ENCODE results near the gene PREP.
"Not testable (repeated sequence)": the region's sequence is repeated elsewhere in the genome, so short reads cannot be mapped to it uniquely, and the experiment has no call there.

Gene PREP

GRCh38 chr6:105263685-105264610, 138.9 kb downstream of the PREP start:
- H3K4me3 ChIP-seq (ENCODE audit: low read length): no peak overlapping the region
- no peak for TF ChIP-seq ZNF274 (IDR thresholded peaks at IDR 0.05; ENCODE audit: low read depth, low read length)

- no peak overlapping the region for H3K4me3 ChIP-seq (ENCODE audit: low read length)
- no peak for TF ChIP-seq ZNF274 (IDR thresholded peaks at IDR 0.05; ENCODE audit: low read depth, low read length)
These were observed 142.7 kb downstream of the PREP start for GRCh38 chr6:105259913-105260889.

- no peak for TF ChIP-seq ZNF274 (IDR thresholded peaks at IDR 0.05; ENCODE audit: low read depth, low read length)
These were observed 144.1 kb downstream of the PREP start for GRCh38 chr6:105258816-105259215.

GRCh38 chr6:105257340-105257739, 145.5 kb downstream of the PREP start:
- TF ChIP-seq ZNF274 (IDR thresholded peaks at IDR 0.05; ENCODE audit: low read depth, low read length): no peak
- no peak overlapping the region for H3K4me3 ChIP-seq (ENCODE audit: low read length)

More at GRCh38 chr6:105258816-105259215, 144.1 kb downstream of the PREP start:
- H3K4me3 ChIP-seq (ENCODE audit: low read length): no peak overlapping the region

- no peak for TF ChIP-seq ZNF274 (IDR thresholded peaks at IDR 0.05; ENCODE audit: low read depth, low read length)
- no peak overlapping the region for H3K4me3 ChIP-seq (ENCODE audit: low read length)
These were observed 146.3 kb downstream of the PREP start for GRCh38 chr6:105256619-105257018.

GRCh38 chr6:105253787-105254186, 149.1 kb downstream of the PREP start:
- no peak overlapping the region for H3K4me3 ChIP-seq (ENCODE audit: low read length)
- TF ChIP-seq ZNF274 (IDR thresholded peaks at IDR 0.05; ENCODE audit: low read depth, low read length): no peak

GRCh38 chr6:105251689-105252088, 151.2 kb downstream of the PREP start:
- no peak for TF ChIP-seq ZNF274 (IDR thresholded peaks at IDR 0.05; ENCODE audit: low read depth, low read length)
- H3K4me3 ChIP-seq (ENCODE audit: low read length): no peak overlapping the region

GRCh38 chr6:105250533-105250932, 152.3 kb downstream of the PREP start:
- no peak for TF ChIP-seq ZNF274 (IDR thresholded peaks at IDR 0.05; ENCODE audit: low read depth, low read length)
- no peak overlapping the region for H3K4me3 ChIP-seq (ENCODE audit: low read length)

- H3K4me3 ChIP-seq (ENCODE audit: low read length): no peak overlapping the region
- TF ChIP-seq ZNF274 (IDR thresholded peaks at IDR 0.05; ENCODE audit: low read depth, low read length): no peak
These were observed 159.4 kb downstream of the PREP start for GRCh38 chr6:105243487-105243886.

- H3K4me3 ChIP-seq (ENCODE audit: low read length): no peak overlapping the region
- TF ChIP-seq ZNF274 (IDR thresholded peaks at IDR 0.05; ENCODE audit: low read depth, low read length): no peak
These were observed 167.7 kb downstream of the PREP start for GRCh38 chr6:105235155-105235554.

- H3K4me3 ChIP-seq (ENCODE audit: low read length): not testable (repeated sequence)
These were observed 171.1 kb downstream of the PREP start for GRCh38 chr6:105231771-105232170.

All from GM08714 (cell line).